Heart left ventricle (tissue), 16 donors: Measurements from ENCODE around the gene MYL6. TPM values are rescaled to one million over a fixed set of nuclear protein-coding genes. Genes with fewer than 3 reads are reported as not detected.

ENCODE experiments used
- ATAC-seq, 4 donors: fragments of 200-7000 bp; cut with Tn5 transposase; one replicate each; pipeline ENCODE4 v1.9.1; 2020 to 2022; ENCODE audit warnings: moderate library complexity in 4 of 4, mild to moderate bottlenecking in 3 of 4, moderate number of reproducible peaks in 1 of 4
- DNase-seq, 5 donors: peaks; one replicate each; pipeline ENCODE4 v3.0.0-alpha.2; 2020
- H3K27ac ChIP-seq, 12 donors: fragments of 200-600 bp; sonication (generic) in 4 of 12; one replicate each; pipeline versions ENCODE4 v1.5.0 to v1.8.0; 2016 to 2022; ENCODE audit warnings: mild to moderate bottlenecking in 2 of 12
- H3K27me3 ChIP-seq, 9 donors: fragments of 200-600 bp; sonication (generic) in 2 of 9; one replicate each; pipeline versions ENCODE4 v1.5.1 to v1.8.0; 2016 to 2022; ENCODE audit warnings: mild to moderate bottlenecking in 3 of 9
- H3K36me3 ChIP-seq, 9 donors: fragments of 200-600 bp; sonication (generic) in 2 of 9; one replicate each; pipeline versions ENCODE4 v1.5.0 to v1.8.0; 2018 to 2022; ENCODE audit warnings: mild to moderate bottlenecking in 2 of 9
- H3K4me1 ChIP-seq, 12 donors: fragments of 200-600 bp; sonication (generic) in 4 of 12; one replicate each; pipeline versions ENCODE4 v1.5.0 to v1.8.0; 2016 to 2022; ENCODE audit warnings: mild to moderate bottlenecking in 3 of 12
- H3K4me3 ChIP-seq, 12 donors: fragments of 200-600 bp; sonication (generic) in 4 of 12; one replicate each; pipeline versions ENCODE4 v1.5.0 to v1.8.0; 2017 to 2022; ENCODE audit warnings: mild to moderate bottlenecking in 9 of 12, moderate library complexity in 4 of 12
- H3K9me3 ChIP-seq, 12 donors: fragments of 200-600 bp; sonication (generic) in 4 of 12; one replicate each; pipeline versions ENCODE4 v1.5.0 to v1.8.0; 2016 to 2022; ENCODE audit warnings: mild to moderate bottlenecking in 1 of 12
- POLR2A ChIP-seq, 2 donors: fragments of 450-650 bp; IDR thresholded peaks; one replicate each; pipeline ENCODE4 v1.6.1; 2017; ENCODE audit warnings: antibody characterized with exemption in 2 of 2, mild to moderate bottlenecking in 2 of 2, moderate library complexity in 2 of 2
- WGBS, 4 donors: extraction: QIAGEN DNeasy Blood & Tissue Kit in 2 of 4; methylation state at CpG; one replicate each; pipeline versions ENCODE4 v1.1.5 to v1.1.7; 2013 to 2018; 5-methylcytosine and 5-hydroxymethylcytosine counted together
- intact Hi-C, 10 donors: fragments of 100-400 bp; cut with DNase I; formaldehyde crosslinking; loops; one replicate each; pipeline versions ENCODE4 v1.11.1 to v1.14.2; 2022
- polyA plus RNA-seq, 2 donors: library from polyadenylated mRNA; stranded (reverse); fragments of 200-250 nt; gene quantifications; one replicate each; pipeline ENCODE4 v1.2.3, GENCODE V29; 2013
- total RNA-seq, 9 donors: library from RNA; depleted of rRNA in 2 of 9; stranded (reverse); fragments of >200 nt in 2 of 9; fragmentation: NEBNext Ultra II Directional in 3 of 9; extraction: Animal tissue kit (Norgen Biotek cat#: 25700) in 3 of 9; gene quantifications; one replicate each; pipeline versions ENCODE4 v1.1.0 to v1.2.4, GENCODE V29; 2016 to 2023
- TF ChIP-seq, protein P1 (sequence below), 12 donors: fragments of 200-600 bp; sonication (generic) in 4 of 12; IDR thresholded peaks; one replicate each; pipeline versions ENCODE4 v1.5.0 to v1.8.0; 2018 to 2022; ENCODE audit warnings: antibody characterized with exemption in 12 of 12, mild to moderate bottlenecking in 5 of 12
- donor health status: ischemic (EF 13 %, LVEDD 7.1; RV severe dilation, severe dysfunction).
- donor health status: healthy with polysubstance abuse.
- donor health status: DM: no; HTN: yes; CAD: no.
- donor health status: DM: no; HTN: no; CAD: no.
- donor health status: ischemic (EF 25% LVEDD 6.9; RV normal size, moderate dysfunction).
- donor health status: ischemic (EF 25% LVEDD 5.7; RV mildly dilated, moderate dysfunction).
- donor health status: healthy.
- donor health status: DM: yes; HTN: yes; CAD: no.
- donor health status: ischemic (EF 35%, LVEDD 5.7; RV mildly dilated, moderate dysfunction).
- donor health status: nonischemic (EF 11% LVEDD 7.7; RV severe dilation, severe dysfunction).
- donor health status: DM: yes; HTN: yes; CAD: no.
- donor health status: PGD.
- donor health status: ischemic (EF 29% LVEDD 5.4; RV normal size, mild dysfunction).
- donor health status: nonischemic (EF 23%, LVEDD 6.1; RV moderate dilation, normal function).

The MYL6 gene
- total and polyA plus RNA-seq, 11 donors: 355 to 1,383 (median 718) TPM

- peak; percentile 87 to 94 (median 91) for DNase-seq
- Histone ChIP-seq H3K9me3 (no peaks in the 10 kb centered on the region), H3K4me3 (peak within 1 kb of the TSS; percentile 60 to 99 (median 84)), H3K36me3 (peaks cover 0 to 33% (median 26%) of the 10 kb centered on the region in 9 donors), H3K4me1 (peaks cover 0 to 38% (median 17%) of the 10 kb centered on the region in 12 donors), H3K27ac (peak within 1 kb of the TSS; percentile 73 to 98 (median 91)), H3K27me3 (no peaks in the 10 kb centered on the region)
- peak; percentile 85 to 94 (median 88) for ATAC-seq
- intact Hi-C loops: loop anchor here (1.0 to 10.0 kb wide), 6 partner anchors 31 to 145 kb away; partner anchors contain the start of genes ZC3H10 (in 6 of the 10), MYL6 (in 1 of the 10), NABP2 (in 1 of the 10) and RNF41 (in 1 of the 10)
- WGBS, 4 donors: 0 to 2% (median 0%) methylated on average over 42 to 92 of the region's 93 CpGs
- TF ChIP-seq POLR2A (IDR thresholded peaks at IDR 0.05): peak in 1 of 2 donors; percentile 30
- TF ChIP-seq, protein P1, sequence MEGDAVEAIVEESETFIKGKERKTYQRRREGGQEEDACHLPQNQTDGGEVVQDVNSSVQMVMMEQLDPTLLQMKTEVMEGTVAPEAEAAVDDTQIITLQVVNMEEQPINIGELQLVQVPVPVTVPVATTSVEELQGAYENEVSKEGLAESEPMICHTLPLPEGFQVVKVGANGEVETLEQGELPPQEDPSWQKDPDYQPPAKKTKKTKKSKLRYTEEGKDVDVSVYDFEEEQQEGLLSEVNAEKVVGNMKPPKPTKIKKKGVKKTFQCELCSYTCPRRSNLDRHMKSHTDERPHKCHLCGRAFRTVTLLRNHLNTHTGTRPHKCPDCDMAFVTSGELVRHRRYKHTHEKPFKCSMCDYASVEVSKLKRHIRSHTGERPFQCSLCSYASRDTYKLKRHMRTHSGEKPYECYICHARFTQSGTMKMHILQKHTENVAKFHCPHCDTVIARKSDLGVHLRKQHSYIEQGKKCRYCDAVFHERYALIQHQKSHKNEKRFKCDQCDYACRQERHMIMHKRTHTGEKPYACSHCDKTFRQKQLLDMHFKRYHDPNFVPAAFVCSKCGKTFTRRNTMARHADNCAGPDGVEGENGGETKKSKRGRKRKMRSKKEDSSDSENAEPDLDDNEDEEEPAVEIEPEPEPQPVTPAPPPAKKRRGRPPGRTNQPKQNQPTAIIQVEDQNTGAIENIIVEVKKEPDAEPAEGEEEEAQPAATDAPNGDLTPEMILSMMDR (IDR thresholded peaks at IDR 0.05): peak; percentile 61 to 87 (median 72)
These were observed 31.1 kb downstream of the MYL6 start, which contains the start of gene SMARCC2 for GRCh38 chr12:56189099-56189917. Gene SMARCC2 (minus strand): TSS chr12:56189483. CDS start chr12:56189461, 22 bp downstream.

DNA sequence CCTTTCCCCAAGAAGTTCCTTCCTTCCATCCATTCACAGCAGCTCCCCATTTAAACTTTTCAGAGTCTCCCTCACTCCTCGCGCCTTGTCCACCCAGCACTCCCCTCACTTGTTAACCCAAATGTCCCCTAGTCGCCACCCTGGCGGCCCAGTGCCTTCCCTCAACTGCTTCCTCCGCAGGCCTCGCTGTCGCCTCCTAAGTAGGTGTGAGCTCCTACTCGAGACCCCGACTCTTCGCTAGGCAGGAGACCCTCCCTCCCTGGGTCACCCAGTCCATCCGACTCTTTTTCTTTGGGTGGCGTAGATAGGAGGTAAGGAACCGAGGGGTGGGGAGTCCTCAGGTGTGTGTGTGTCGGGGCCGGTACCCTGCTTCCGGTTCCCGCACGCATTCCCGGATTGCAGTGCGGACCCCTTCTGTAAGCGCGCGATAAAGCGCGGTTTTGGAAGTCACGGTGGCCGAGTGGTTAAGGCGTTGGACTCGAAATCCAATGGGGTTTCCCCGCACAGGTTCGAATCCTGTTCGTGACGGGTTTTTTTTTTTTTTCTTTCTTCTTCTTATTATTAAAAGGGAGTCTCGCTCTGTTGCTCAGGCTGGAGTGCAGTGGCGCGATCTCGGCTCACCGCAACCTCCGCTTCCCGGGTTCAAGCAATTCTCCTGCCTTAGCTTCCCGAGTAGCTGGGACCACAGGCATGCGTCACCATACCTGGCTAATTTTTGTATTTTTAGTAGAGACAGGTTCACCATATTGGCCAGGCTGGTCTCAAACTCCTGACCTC is 31.9 kb downstream of the MYL6 start:
- WGBS, 4 donors: 1 to 2% (median 2%) methylated on average over 41 to 42 of the region's 42 CpGs
- H3K27me3 ChIP-seq: no peaks in the 10 kb centered on the region
- TF ChIP-seq, protein P1 (IDR thresholded peaks at IDR 0.05): peak in 1 of 12 donors; percentile 14
- no peak for TF ChIP-seq POLR2A (IDR thresholded peaks at IDR 0.05)
- no peaks in the 10 kb centered on the region for H3K9me3 ChIP-seq
- peaks cover 0 to 25% (median 18%) of the 10 kb centered on the region in 9 donors for H3K36me3 ChIP-seq
- peak overlapping the region; percentile 73 to 98 (median 91) for H3K27ac ChIP-seq
- peaks cover 0 to 38% (median 17%) of the 10 kb centered on the region in 12 donors for H3K4me1 ChIP-seq
- intact Hi-C loops: loop anchor here (1.0 to 10.0 kb wide), 14 partner anchors 31 to 277 kb away; partner anchors contain the start of genes ZC3H10 (in 6 of the 10), SPRYD4 (in 4 of the 10), NABP2 (in 2 of the 10) and CS (in 1 of the 10)
- ATAC-seq: peak; percentile 43 to 73 (median 60)
- peak overlapping the region; percentile 50 to 99 (median 84) for H3K4me3 ChIP-seq
- peak; percentile 68 to 90 (median 72) for DNase-seq

DNA sequence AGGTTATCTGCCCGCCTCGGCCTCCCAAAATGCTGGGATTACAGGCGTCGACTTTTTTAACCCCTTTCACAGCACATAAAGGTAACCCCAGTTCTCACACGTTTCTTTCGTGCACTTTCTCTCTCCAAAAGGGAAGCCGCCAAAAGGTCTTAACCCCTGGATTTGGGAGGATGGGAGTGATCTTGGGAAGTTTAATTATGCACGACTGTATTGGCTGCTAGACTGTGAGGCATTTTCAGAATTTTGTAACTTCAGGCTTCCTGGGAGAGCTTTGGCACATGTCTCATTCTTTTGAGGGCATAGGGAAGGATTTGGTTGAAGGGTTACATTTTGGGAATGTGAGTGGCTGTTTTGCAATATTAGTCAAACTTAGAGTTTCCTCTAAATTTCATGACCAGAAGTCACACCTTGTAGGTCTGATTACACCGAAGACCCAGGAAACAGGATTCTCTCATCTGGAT is 32.6 kb downstream of the MYL6 start:
- DNase-seq (no peak), ATAC-seq (no peak)
- Histone ChIP-seq H3K27me3 (no peaks in the 10 kb centered on the region), H3K4me3 (peak overlapping the region; percentile 50 to 99 (median 84)), H3K36me3 (peaks cover 0 to 19% (median 12%) of the 10 kb centered on the region in 9 donors), H3K27ac (peak overlapping the region in 11 of 12 donors; percentile 73 to 98 (median 91)), H3K4me1 (peaks cover 0 to 38% (median 17%) of the 10 kb centered on the region in 12 donors), H3K9me3 (no peaks in the 10 kb centered on the region)
- 25 to 29% (median 27%) methylated on average over 9 of the region's 9 CpGs for WGBS, 4 donors
- TF ChIP-seq, protein P1 (IDR thresholded peaks at IDR 0.05): no peak
- no peak for TF ChIP-seq POLR2A (IDR thresholded peaks at IDR 0.05)
- intact Hi-C loops: loop anchor here in 7 of 10 donors (2.0 to 10.0 kb wide), 8 partner anchors 34 to 277 kb away; partner anchors contain the start of genes SPRYD4 (in 4 of the 7), CS (in 1 of the 7) and NABP2 (in 1 of the 7)
